Measurements from ENCODE around the gene EIF4G3.

GRCh38 chr1:20771780-20772179 lies 404.9 kb downstream of the EIF4G3 start:
- TF ChIP-seq HDAC6 (IDR thresholded peaks at IDR 0.05; ENCODE audit: low read depth, low read length): no peak
- TF ChIP-seq RBBP5 (IDR thresholded peaks at IDR 0.05; ENCODE audit: borderline replicate concordance, low read depth, low read length): no peak
- TF ChIP-seq EP300 (IDR thresholded peaks at IDR 0.05; ENCODE audit: borderline replicate concordance in 1 of 2, low read depth in 2 of 2, low read length in 2 of 2): no peak
- TF ChIP-seq EZH2 (IDR thresholded peaks at IDR 0.05; ENCODE audit: low read depth, low read length, severe bottlenecking): no peak
- no peak for TF ChIP-seq CTBP2 (IDR thresholded peaks at IDR 0.05; ENCODE audit: borderline replicate concordance, insufficient read depth, insufficient read length, low read length)
